ENCODE results near the gene DACT3. TPM values are rescaled to one million over a fixed set of nuclear protein-coding genes. Genes with fewer than 3 reads are reported as not detected.
A peak's percentile ranks its signal among the peaks of the same experiment; 100 is the strongest.

Gene DACT3
- polyA plus RNA-seq, 3 donors from 2014 or later, result not detected

DNA sequence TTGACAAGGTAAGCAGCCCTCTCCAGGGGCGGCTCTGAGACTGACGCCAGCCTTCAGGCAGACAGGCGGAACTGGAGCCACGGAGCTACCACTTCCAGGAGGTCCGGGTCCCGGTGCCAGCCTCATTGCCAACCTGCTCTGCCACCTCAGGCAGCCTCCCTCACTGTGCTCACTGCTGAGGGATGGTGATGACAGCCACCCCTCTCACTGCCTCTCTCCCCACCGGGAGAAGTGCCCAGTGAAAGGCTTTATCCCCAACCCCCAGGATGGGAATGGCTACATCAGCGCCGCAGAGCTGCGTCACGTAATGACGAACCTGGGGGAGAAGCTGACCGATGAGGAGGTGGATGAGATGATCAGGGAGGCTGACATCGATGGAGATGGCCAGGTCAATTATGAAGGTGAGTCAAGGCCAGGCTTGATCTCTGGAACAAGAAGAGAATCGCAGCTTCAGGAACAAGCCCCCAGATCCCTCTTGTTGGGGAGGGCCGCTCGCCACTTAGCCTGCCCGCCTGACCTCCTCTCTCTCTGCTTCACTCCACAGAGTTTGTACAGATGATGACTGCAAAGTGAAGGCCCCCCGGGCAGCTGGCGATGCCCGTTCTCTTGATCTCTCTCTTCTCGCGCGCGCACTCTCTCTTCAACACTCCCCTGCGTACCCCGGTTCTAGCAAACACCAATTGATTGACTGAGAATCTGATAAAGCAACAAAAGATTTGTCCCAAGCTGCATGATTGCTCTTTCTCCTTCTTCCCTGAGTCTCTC, 52.2 kb downstream of the DACT3 start:
- Mint-ChIP-seq H3K36me3 (peaks cover 12 to 31% (median 19%) of the 10 kb centered on the region in 3 donors), H3K9me3 (no peaks in the 10 kb centered on the region), H3K4me3 (no peak overlapping the region), H3K27me3 (ENCODE audit: low read depth in 3 of 3) (peaks cover 2 to 6% (median 3%) of the 10 kb centered on the region in 3 donors), H3K4me1 (peaks cover 28 to 31% of the 10 kb centered on the region in 2 donors), H3K27ac (peak overlapping the region in 2 of 6 donors; percentile 43 to 50)
- no peak for DNase-seq

DNA sequence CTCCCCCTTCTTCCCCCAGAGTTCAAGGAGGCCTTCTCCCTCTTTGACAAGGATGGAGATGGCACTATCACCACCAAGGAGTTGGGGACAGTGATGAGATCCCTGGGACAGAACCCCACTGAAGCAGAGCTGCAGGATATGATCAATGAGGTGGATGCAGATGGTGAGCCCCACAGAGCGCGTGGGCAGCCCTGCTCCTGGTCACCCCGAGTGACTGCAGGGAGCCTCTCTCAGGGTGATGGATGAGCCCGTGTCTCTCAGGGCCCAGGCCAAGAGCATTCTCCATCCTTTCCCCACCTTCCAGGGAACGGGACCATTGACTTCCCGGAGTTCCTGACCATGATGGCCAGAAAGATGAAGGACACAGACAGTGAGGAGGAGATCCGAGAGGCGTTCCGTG, 52.8 kb downstream of the DACT3 start:
- Mint-ChIP-seq H3K36me3 (peaks cover 12 to 31% (median 19%) of the 10 kb centered on the region in 3 donors), H3K4me3 (no peak overlapping the region), H3K27me3 (ENCODE audit: low read depth in 3 of 3) (peaks cover 2 to 6% (median 3%) of the 10 kb centered on the region in 3 donors), H3K4me1 (peaks cover 33 to 37% of the 10 kb centered on the region in 2 donors), H3K9me3 (no peaks in the 10 kb centered on the region), H3K27ac (no peak overlapping the region)
- no peak for DNase-seq

DNA sequence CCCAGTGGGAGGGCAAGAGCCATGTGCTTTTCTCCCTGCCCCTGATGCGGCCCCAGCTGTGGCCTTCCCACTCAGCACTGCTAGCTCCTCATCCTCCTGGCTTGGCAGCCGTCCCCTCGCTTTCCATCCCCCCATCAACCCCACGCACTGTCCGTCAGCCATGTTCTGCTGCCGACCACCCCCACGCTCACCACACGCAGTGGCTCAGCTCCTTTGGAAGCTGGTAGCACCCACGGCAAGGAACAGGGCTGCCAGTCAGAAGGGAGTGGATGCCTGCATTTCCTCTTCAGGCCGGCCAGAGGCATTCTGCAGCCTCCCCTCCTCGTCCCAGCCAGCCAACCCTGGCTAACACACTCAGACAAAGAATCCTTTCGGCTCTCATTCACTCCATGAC, 53.5 kb downstream of the DACT3 start:
- H3K4me1 Mint-ChIP-seq, result peaks cover 37 to 43% of the 10 kb centered on the region in 2 donors
- H3K4me3 Mint-ChIP-seq, result no peak overlapping the region
- DNase-seq, result no peak
- no peaks in the 10 kb centered on the region for H3K9me3 Mint-ChIP-seq
- no peak overlapping the region for H3K27ac Mint-ChIP-seq
- peaks cover 12 to 31% (median 19%) of the 10 kb centered on the region in 3 donors for H3K36me3 Mint-ChIP-seq
- peaks cover 2 to 4% (median 4%) of the 10 kb centered on the region in 3 donors for H3K27me3 Mint-ChIP-seq (ENCODE audit: low read depth in 3 of 3)

DNA sequence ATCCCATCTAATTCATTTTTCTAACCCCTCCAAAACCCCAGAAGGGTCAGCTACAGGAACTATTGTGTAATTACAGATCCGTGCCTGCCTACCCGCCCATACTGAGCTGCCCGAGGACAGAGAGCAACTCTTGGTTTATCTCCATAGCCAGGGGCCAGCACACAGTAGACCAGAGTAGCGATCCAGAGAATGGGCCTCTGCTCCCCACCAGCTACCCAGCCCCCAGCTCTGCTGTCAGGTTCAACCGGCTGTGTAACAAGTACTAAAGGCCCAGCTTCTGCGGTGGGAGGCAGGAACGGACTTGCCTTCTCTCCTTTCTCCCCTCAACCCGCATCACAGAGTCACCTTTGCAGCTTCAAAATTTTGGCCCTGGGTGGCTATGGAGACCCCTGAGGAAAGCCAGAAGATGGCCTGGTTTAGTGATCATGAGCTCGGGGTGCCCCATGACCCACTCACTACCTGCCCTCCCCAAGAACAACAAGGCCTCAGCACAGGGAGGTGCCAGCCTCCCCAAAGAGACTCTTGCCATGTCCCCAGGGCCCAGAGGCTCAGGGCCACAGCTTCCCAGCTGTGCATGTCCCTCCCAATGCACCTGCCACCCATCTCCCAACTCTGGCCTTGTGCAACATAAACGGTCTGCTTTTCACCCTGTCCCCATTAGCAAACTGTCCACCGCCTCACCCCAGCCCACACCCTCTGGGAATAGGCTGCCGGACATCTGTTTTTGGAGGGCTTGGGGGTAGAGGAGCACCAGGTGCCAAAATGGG, 54.1 kb downstream of the DACT3 start:
- Mint-ChIP-seq H3K36me3 (peaks cover 12 to 31% (median 19%) of the 10 kb centered on the region in 3 donors), H3K27ac (peak overlapping the region in 1 of 6 donors; percentile 55), H3K9me3 (no peaks in the 10 kb centered on the region), H3K27me3 (ENCODE audit: low read depth in 3 of 3) (peaks cover 1 to 7% (median 6%) of the 10 kb centered on the region in 3 donors), H3K4me1 (peaks cover 37 to 43% of the 10 kb centered on the region in 2 donors), H3K4me3 (no peak overlapping the region)
- DNase-seq, result no peak

DNA sequence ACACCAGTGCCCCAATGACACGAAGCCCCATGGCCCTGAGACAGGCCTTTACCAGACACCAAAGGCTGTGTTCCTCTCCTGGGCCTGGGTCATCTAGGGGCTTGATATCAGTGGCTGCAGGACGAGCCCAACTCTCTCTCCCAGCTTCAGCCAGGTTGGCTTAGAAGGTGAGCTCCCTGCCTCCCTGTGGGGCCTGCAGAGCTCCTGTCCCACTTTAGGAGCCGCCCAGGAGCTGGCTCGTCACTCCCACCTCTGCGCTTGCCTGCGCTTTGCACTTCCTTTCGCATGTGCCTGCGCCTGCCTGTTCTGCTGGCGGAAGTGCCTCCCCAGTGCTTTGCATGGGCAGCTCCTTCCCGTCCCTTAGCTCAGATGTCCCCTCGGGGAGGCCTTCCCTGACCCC, 55.0 kb downstream of the DACT3 start:
- peaks cover 12 to 31% (median 19%) of the 10 kb centered on the region in 3 donors for H3K36me3 Mint-ChIP-seq
- peaks cover 0 to 8% (median 7%) of the 10 kb centered on the region in 3 donors for H3K27me3 Mint-ChIP-seq (ENCODE audit: low read depth in 3 of 3)
- no peak for DNase-seq
- H3K4me1 Mint-ChIP-seq, result peaks cover 30 to 36% of the 10 kb centered on the region in 2 donors
- peak overlapping the region in 2 of 5 donors; percentile 5 to 6 for H3K4me3 Mint-ChIP-seq
- H3K27ac Mint-ChIP-seq, result peak overlapping the region in 1 of 6 donors; percentile 49
- no peaks in the 10 kb centered on the region for H3K9me3 Mint-ChIP-seq

DNA sequence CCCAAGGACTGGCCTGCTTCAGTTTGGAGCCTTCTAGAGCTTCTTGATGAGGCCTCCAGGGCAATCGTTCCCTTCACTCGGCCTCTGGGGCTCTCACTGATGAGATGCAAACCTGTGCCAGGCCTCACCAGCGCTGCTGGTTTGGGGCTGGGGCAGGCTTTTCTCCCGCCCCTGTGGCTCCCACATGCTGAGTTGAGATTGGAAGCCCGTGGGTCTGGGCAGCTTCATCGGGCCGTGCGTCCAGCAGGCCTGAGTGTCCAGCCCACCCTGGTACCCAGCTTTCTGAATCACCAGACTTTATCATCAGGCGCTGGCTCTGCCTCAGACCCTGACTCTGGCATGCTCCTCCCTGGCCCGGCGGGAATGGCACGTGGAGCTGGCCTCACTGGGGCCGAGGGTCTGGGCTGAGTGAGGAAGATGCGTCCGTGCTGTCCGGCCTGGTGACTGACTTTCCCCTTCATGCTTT, 55.6 kb downstream of the DACT3 start:
- H3K27me3 Mint-ChIP-seq (ENCODE audit: low read depth in 3 of 3), result peaks cover 6 to 14% (median 13%) of the 10 kb centered on the region in 3 donors
- peak overlapping the region in 2 of 6 donors; percentile 49 to 55 for H3K27ac Mint-ChIP-seq
- H3K4me1 Mint-ChIP-seq, result peaks cover 25 to 31% of the 10 kb centered on the region in 2 donors
- DNase-seq, result no peak
- H3K4me3 Mint-ChIP-seq, result peak overlapping the region in 1 of 5 donors; percentile 6
- H3K36me3 Mint-ChIP-seq, result peaks cover 12 to 28% (median 19%) of the 10 kb centered on the region in 3 donors
- no peaks in the 10 kb centered on the region for H3K9me3 Mint-ChIP-seq

DNA sequence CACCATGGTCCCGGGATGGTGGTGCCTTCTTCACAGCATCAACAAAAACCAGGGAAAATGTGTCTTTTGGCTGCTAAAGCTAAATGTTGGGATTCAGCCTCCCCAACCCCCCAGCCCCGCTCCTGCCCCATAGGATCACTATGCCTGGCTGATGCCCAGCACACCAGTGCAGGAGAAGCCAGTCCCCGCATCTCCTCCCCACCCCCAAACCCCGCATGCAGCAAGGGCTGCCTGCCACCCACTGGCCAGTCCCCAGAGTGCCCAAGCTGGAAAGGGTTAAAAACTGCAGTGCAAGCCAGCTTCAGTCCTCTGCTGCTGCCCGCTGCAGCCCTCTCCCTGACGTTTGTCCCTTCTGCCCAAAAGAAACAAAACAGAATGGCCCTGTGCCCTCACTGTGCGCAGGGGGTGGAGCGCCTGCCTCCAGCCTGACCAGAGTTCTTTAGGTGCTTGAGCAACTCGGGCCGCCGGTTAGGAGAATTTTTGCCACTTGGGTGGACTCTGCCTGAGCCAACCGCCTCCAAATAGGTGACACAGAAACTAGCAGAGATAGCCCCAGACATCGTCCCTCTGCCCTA, 56.1 kb downstream of the DACT3 start:
- peak overlapping the region in 1 of 6 donors; percentile 55 for H3K27ac Mint-ChIP-seq
- peaks cover 27 to 36% of the 10 kb centered on the region in 2 donors for H3K4me1 Mint-ChIP-seq
- DNase-seq, result no peak
- H3K9me3 Mint-ChIP-seq, result no peaks in the 10 kb centered on the region
- H3K4me3 Mint-ChIP-seq, result no peak overlapping the region
- H3K27me3 Mint-ChIP-seq (ENCODE audit: low read depth in 3 of 3), result peaks cover 8 to 14% (median 13%) of the 10 kb centered on the region in 3 donors
- peaks cover 12 to 24% (median 19%) of the 10 kb centered on the region in 3 donors for H3K36me3 Mint-ChIP-seq

DNA sequence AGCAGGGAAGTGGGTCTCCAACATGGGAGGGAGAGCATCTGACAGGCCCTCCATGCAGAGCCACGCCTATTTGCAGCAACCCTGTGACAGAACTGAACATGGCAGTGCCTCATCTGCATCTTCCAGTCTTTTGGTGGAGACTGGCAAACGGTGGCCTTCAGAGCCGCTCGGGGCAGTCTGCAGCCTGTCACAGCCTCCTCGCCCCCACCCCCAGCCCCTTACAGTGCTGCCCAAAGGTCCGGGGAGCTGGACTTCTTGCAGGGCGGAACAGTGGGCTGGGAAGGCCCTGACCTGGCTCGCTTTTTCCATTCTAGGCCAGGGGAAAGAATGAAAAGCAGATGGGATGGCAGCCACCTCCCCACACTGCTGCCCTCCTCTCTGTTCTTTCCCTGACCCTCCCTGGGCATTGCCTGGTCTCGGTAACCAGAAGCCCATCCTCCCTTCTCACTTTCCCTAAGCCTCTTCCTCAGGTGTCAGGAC, 57.2 kb downstream of the DACT3 start:
- Mint-ChIP-seq H3K4me1 (peaks cover 29 to 35% of the 10 kb centered on the region in 2 donors), H3K36me3 (peaks cover 6 to 15% (median 14%) of the 10 kb centered on the region in 3 donors)
- DNase-seq, result no peak

DNA sequence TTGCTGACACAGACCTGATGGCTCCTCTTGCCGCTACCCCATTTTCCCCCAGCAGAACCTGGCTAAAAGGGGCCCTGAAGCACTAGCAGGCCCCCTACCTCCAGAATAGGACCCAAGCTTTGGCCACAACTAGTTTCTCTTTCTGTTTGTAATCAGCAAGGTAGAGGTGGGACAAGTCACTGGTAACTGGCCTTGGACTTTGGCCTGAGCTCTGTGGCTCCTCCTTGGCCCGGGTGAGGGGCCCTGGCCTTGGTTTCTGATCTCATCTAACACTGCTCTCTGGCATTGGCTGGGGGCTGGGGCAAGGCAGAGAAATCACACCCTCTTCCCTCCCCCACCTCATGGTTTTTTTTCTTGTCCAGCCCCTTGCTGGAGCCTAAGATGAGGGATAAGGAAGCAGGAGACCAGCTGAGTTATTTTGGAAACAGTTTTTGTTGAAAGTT, 57.8 kb downstream of the DACT3 start:
- Mint-ChIP-seq H3K36me3 (peaks cover 8 to 19% (median 15%) of the 10 kb centered on the region in 3 donors), H3K4me1 (peaks cover 29 to 35% of the 10 kb centered on the region in 2 donors), H3K27me3 (ENCODE audit: low read depth in 3 of 3) (peaks cover 8 to 16% (median 13%) of the 10 kb centered on the region in 3 donors), H3K27ac (peak overlapping the region; percentile 90 to 100 (median 94)), H3K9me3 (peaks cover 0 to 9% (median 4%) of the 10 kb centered on the region in 6 donors), H3K4me3 (peak overlapping the region; percentile 95 to 100 (median 100))
- no peak for DNase-seq

More for the DNA sequence above, 57.2 kb downstream of the DACT3 start:
- Mint-ChIP-seq H3K4me3 (peak overlapping the region; percentile 95 to 100 (median 100)), H3K27me3 (ENCODE audit: low read depth in 3 of 3) (peaks cover 8 to 14% (median 13%) of the 10 kb centered on the region in 3 donors), H3K9me3 (peaks cover 0 to 4% (median 0%) of the 10 kb centered on the region in 6 donors), H3K27ac (peak overlapping the region; percentile 90 to 100 (median 94))

DNA sequence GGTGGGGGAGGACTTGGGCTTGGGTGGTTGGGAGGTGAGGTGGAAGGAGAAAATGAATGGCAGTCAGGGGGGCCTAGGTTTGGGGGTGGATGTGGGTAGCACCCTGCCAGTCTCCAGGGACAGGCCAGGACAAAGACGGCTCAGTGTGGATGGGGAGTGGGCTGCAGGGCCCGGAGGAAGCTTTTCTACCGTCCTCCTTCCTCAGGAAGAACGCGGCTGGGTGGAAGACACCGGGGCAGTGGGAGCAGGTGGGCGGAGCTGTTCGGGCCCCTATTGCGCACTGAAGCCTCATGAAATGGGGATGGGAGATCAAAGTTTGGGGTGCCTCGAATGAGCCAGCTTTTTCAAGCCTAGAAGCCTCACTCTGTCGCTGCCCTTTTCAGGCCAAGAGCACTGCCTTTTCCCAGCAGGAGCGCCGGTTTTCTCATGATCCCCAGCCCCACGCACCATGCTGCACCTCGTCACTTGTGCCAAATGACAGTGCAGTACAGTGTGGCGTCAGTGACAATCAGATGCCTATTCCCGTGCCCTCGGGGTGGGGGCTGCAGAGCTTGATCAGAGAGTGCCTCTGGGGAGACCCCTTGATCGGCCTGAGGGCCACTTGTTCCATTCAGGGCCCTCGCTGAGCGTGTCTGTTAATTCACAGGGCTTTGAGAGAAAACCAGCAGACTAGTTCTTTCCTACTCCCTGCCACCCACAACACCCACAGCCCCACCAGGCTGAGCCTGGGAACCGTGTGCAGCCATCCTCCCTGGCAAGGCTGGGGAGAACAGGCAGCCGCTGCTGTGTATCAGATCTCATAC, 58.4 kb downstream of the DACT3 start:
- Mint-ChIP-seq H3K4me3 (peak overlapping the region; percentile 95 to 100 (median 100)), H3K9me3 (peaks cover 0 to 15% (median 6%) of the 10 kb centered on the region in 6 donors), H3K27ac (peak overlapping the region; percentile 90 to 100 (median 94)), H3K27me3 (ENCODE audit: low read depth in 3 of 3) (peaks cover 8 to 15% (median 13%) of the 10 kb centered on the region in 3 donors), H3K4me1 (peaks cover 29 to 34% of the 10 kb centered on the region in 2 donors), H3K36me3 (peaks cover 7 to 16% (median 10%) of the 10 kb centered on the region in 3 donors)
- peak; percentile 11 to 27 (median 26) for DNase-seq

DNA sequence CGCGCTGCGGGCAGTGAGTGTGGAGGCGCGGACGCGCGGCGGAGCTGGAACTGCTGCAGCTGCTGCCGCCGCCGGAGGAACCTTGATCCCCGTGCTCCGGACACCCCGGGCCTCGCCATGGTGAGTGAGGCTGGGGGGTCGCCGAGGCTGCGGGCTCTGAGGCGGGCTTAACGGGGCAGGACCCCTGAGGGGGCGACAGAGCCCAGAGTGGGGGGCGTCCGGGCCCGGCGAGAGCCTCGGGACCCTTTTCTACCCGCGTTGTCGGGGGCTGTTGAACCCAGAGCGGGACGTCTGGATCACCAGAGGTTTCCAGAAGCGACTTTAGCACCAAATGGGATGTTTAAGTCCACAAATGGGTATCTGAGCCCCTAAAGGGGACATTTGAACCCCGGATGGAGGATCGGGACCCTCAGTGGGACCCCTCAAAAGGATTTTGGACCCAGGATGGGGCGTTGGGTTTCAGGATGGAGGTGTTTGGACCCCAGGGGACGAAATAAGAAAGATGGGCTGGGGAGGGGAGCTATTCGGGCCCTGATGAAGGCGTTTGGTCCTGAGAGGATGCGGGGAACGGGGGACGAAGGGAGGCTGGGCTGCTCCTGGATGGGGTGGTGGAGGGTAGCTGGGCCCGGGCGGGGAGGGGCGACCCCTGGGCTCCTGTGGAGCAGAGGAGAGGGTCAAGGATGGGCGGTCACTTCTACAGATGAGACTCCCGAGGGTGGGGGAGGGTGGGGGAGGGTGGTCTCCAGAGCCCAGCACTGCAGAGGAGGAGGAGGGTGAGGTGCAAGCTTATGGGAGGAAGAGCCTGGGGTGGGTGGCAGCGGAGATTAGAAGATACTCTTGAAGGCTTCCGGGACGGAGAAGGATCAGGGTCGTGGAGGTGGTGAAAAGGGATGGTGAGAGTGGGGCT, 59.4 kb downstream of the DACT3 start, which contains the start of gene CALM3:
TSS of gene CALM3 (plus strand) at position 13 of the 907 bp plus-strand sequence. CDS start at position 118, 105 bp downstream.
- Mint-ChIP-seq H3K9me3 (peaks cover 0 to 15% (median 6%) of the 10 kb centered on the region in 6 donors), H3K27me3 (ENCODE audit: low read depth in 3 of 3) (peaks cover 8 to 17% (median 13%) of the 10 kb centered on the region in 3 donors), H3K36me3 (peaks cover 7 to 15% (median 9%) of the 10 kb centered on the region in 3 donors), H3K4me3 (peak within 1 kb of the TSS; percentile 95 to 100 (median 100)), H3K27ac (peak within 1 kb of the TSS; percentile 100), H3K4me1 (peaks cover 34 to 36% of the 10 kb centered on the region in 2 donors)
- peak in 1 of 3 donors; percentile 6 for DNase-seq

Measured in immature natural killer cell (primary cell).